Measurements from ENCODE around the gene PRAMEF9. TPM values are rescaled to one million over a fixed set of nuclear protein-coding genes. Genes with fewer than 3 reads are reported as not detected.
"Not testable (repeated sequence)": the region's sequence is repeated elsewhere in the genome, so short reads cannot be mapped to it uniquely, and the experiment has no call there.

Gene PRAMEF9
- total RNA-seq (2021; ENCODE audit: unreplicated experiment) (not detected), Bru-seq, nascent RNA (not detected), BruChase-seq, experiment 1, labeled RNA remaining after a 6-hour chase (not detected), BruChase-seq, experiment 2, labeled RNA remaining after a 2-hour chase (not detected)
- polyA plus RNA-seq (2012), result not detected in 2 replicates
- long read RNA-seq, result 0 reads

- ATAC-seq, result not testable (repeated sequence)
Observed at GRCh38 chr1:13171548-13171947, at the start of gene PRAMEF9. Gene PRAMEF9 (plus strand): TSS chr1:13171848. CDS start chr1:13175281, 3,433 bp downstream.

GRCh38 chr1:13155909-13156308 is 15.7 kb upstream of the PRAMEF9 start, which contains the start of gene PRAMEF26:
Gene PRAMEF26 (minus strand): TSS chr1:13156009. CDS start chr1:13153095, 2,914 bp downstream.
- H3K4me1 ChIP-seq (ENCODE audit: control insufficient read depth in 1 of 2, insufficient read depth in 2 of 2, low read length in 2 of 2); H3K4me2 ChIP-seq (ENCODE audit: low read length); H3K9me2 ChIP-seq (ENCODE audit: insufficient read depth); H3K79me2 ChIP-seq (ENCODE audit: insufficient read depth, low read length); BruUV-seq (replicated peaks); intact Hi-C loops (cut with micrococcal nuclease); ATAC-seq; H3K9ac ChIP-seq (ENCODE audit: low read length); DNase-seq (ENCODE audit: low read depth, low spot score); H4K20me1 ChIP-seq (ENCODE audit: insufficient read depth); H2AFZ ChIP-seq (ENCODE audit: low read depth, low read length, poor library complexity, severe bottlenecking); RAD21 ChIA-PET (ENCODE audit: low non-redundant PET in 1 of 2, low total read pairs in 2 of 2, uncharacterized antibody in 2 of 2, unreplicated experiment in 2 of 2); H3K36me3 ChIP-seq (ENCODE audit: control insufficient read depth in 1 of 2, insufficient read depth in 2 of 2, low read length in 2 of 2); H3K27ac ChIP-seq (ENCODE audit: low read depth, low read length); H3K4me3 ChIP-seq (replicated peaks in 1 of 2; ENCODE audit: low read depth in 1 of 2, low read length in 2 of 2); POLR2A ChIA-PET; H3K27me3 ChIP-seq (ENCODE audit: insufficient read depth, low read length); H3K9me3 ChIP-seq (ENCODE audit: control insufficient read depth in 1 of 2, insufficient read depth in 1 of 2, low read depth in 1 of 2, low read length in 2 of 2); CTCF ChIA-PET: not testable (repeated sequence)

More at GRCh38 chr1:13171548-13171947, at the start of gene PRAMEF9:
- RAD21 ChIA-PET (ENCODE audit: low non-redundant PET in 1 of 2, low total read pairs in 2 of 2, uncharacterized antibody in 2 of 2, unreplicated experiment in 2 of 2); H3K79me2 ChIP-seq (ENCODE audit: insufficient read depth, low read length); H3K4me3 ChIP-seq (replicated peaks in 1 of 2; ENCODE audit: low read depth in 1 of 2, low read length in 2 of 2); H4K20me1 ChIP-seq (ENCODE audit: insufficient read depth); H3K9ac ChIP-seq (ENCODE audit: low read length); CTCF ChIA-PET; H3K9me2 ChIP-seq (ENCODE audit: insufficient read depth); H3K36me3 ChIP-seq (ENCODE audit: control insufficient read depth in 1 of 2, insufficient read depth in 2 of 2, low read length in 2 of 2); H3K9me3 ChIP-seq (ENCODE audit: control insufficient read depth in 1 of 2, insufficient read depth in 1 of 2, low read depth in 1 of 2, low read length in 2 of 2); intact Hi-C loops (cut with micrococcal nuclease); POLR2A ChIA-PET; H3K4me2 ChIP-seq (ENCODE audit: low read length); H3K27ac ChIP-seq (ENCODE audit: low read depth, low read length); H3K4me1 ChIP-seq (ENCODE audit: control insufficient read depth in 1 of 2, insufficient read depth in 2 of 2, low read length in 2 of 2); H3K27me3 ChIP-seq (ENCODE audit: insufficient read depth, low read length); DNase-seq (ENCODE audit: low read depth, low spot score); BruUV-seq (replicated peaks); H2AFZ ChIP-seq (ENCODE audit: low read depth, low read length, poor library complexity, severe bottlenecking): not testable (repeated sequence)

- H3K4me3 ChIP-seq (replicated peaks in 1 of 2; ENCODE audit: low read depth in 1 of 2, low read length in 2 of 2); H3K4me2 ChIP-seq (ENCODE audit: low read length); H3K9me3 ChIP-seq (ENCODE audit: control insufficient read depth in 1 of 2, insufficient read depth in 1 of 2, low read depth in 1 of 2, low read length in 2 of 2); H3K9ac ChIP-seq (ENCODE audit: low read length); H3K9me2 ChIP-seq (ENCODE audit: insufficient read depth); DNase-seq (ENCODE audit: low read depth, low spot score); CTCF ChIA-PET; H4K20me1 ChIP-seq (ENCODE audit: insufficient read depth); RAD21 ChIA-PET (ENCODE audit: low non-redundant PET in 1 of 2, low total read pairs in 2 of 2, uncharacterized antibody in 2 of 2, unreplicated experiment in 2 of 2); POLR2A ChIA-PET; H3K27me3 ChIP-seq (ENCODE audit: insufficient read depth, low read length); H2AFZ ChIP-seq (ENCODE audit: low read depth, low read length, poor library complexity, severe bottlenecking); H3K27ac ChIP-seq (ENCODE audit: low read depth, low read length); intact Hi-C loops (cut with micrococcal nuclease); ATAC-seq; H3K79me2 ChIP-seq (ENCODE audit: insufficient read depth, low read length); H3K4me1 ChIP-seq (ENCODE audit: control insufficient read depth in 1 of 2, insufficient read depth in 2 of 2, low read length in 2 of 2); BruUV-seq (replicated peaks); H3K36me3 ChIP-seq (ENCODE audit: control insufficient read depth in 1 of 2, insufficient read depth in 2 of 2, low read length in 2 of 2): not testable (repeated sequence)
Observed at GRCh38 chr1:13165531-13165930, 6.1 kb upstream of the PRAMEF9 start, which contains the start of gene HNRNPCL4. Gene HNRNPCL4 (minus strand): TSS chr1:13165631. CDS start chr1:13165467, 164 bp downstream.

- H2AFZ ChIP-seq (ENCODE audit: low read depth, low read length, poor library complexity, severe bottlenecking); RAD21 ChIA-PET (ENCODE audit: low non-redundant PET in 1 of 2, low total read pairs in 2 of 2, uncharacterized antibody in 2 of 2, unreplicated experiment in 2 of 2); CTCF ChIA-PET; ATAC-seq; H3K9me2 ChIP-seq (ENCODE audit: insufficient read depth); H3K4me1 ChIP-seq (ENCODE audit: control insufficient read depth in 1 of 2, insufficient read depth in 2 of 2, low read length in 2 of 2); H3K27me3 ChIP-seq (ENCODE audit: insufficient read depth, low read length); H3K4me3 ChIP-seq (replicated peaks in 1 of 2; ENCODE audit: low read depth in 1 of 2, low read length in 2 of 2); H4K20me1 ChIP-seq (ENCODE audit: insufficient read depth); POLR2A ChIA-PET; H3K4me2 ChIP-seq (ENCODE audit: low read length); DNase-seq (ENCODE audit: low read depth, low spot score); H3K9ac ChIP-seq (ENCODE audit: low read length); H3K9me3 ChIP-seq (ENCODE audit: control insufficient read depth in 1 of 2, insufficient read depth in 1 of 2, low read depth in 1 of 2, low read length in 2 of 2); intact Hi-C loops (cut with micrococcal nuclease); H3K79me2 ChIP-seq (ENCODE audit: insufficient read depth, low read length); BruUV-seq (replicated peaks); H3K36me3 ChIP-seq (ENCODE audit: control insufficient read depth in 1 of 2, insufficient read depth in 2 of 2, low read length in 2 of 2); H3K27ac ChIP-seq (ENCODE audit: low read depth, low read length): not testable (repeated sequence)
Observed at GRCh38 chr1:13201309-13201708, 29.7 kb downstream of the PRAMEF9 start, which contains the start of gene PRAMEF13. Gene PRAMEF13 (minus strand): TSS chr1:13201409. CDS start chr1:13199589, 1,820 bp downstream.
